Erythroblast (primary cell): Measurements from ENCODE around the gene CBLN1.

Source experiments
- GATA1 ChIP-seq: IDR thresholded peaks from 2 replicates; pipeline ENCODE4 v1.6.1; 2011; ENCODE audit warnings: low read depth, mild to moderate bottlenecking, control low read depth, low read length, moderate library complexity
- POLR2A ChIP-seq: IDR thresholded peaks from 2 replicates; pipeline ENCODE4 v1.6.1; 2011; ENCODE audit warnings: mild to moderate bottlenecking, low read length

GRCh38 chr16:49248227-49248626 is 33.4 kb downstream of the CBLN1 start:
- TF ChIP-seq POLR2A (no peak), GATA1 (no peak)
